Measurements from ENCODE around the gene LIX1. TPM values are rescaled to one million over a fixed set of nuclear protein-coding genes. Genes with fewer than 3 reads are reported as not detected.

Gene LIX1
- total and polyA plus RNA-seq, 4 donors: not detected

DNA sequence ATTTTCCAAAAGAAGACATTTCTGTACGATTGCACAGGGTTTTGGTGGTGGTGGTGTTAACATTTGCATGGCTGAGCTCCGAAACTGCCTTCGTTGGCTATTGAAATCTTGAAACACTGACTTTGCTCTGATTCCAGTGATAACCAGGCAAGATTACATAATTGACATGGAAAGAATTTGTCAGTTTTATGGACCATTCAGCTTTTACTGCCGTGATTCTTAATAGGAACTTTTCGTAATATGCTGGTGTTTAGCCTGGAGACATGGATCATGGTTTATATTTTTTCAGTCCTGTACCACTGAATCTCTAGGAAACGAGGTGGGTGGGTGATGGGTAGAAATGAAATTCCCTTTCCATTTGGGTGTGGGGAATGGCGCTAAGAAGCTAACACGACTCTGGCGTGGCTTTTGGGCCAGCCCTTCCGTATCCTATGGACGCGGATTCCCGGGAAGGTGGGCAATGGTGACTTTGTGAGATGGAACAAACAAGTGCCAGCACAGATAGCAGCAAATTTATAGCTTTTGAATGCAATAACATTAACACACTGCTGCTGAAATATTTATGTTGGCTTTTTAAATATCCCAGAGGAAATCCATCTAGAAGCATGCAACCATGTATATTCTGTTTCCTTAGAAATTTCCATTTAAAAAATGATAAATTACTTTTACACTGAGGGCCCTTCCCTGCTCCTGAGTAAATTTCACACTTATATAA lies 36.8 kb downstream of the LIX1 start:
- Histone ChIP-seq H3K9me3 (ENCODE audit: control insufficient read depth, low read length) (no peaks in the 10 kb centered on the region), H3K4me1 (ENCODE audit: control insufficient read depth in 1 of 2, insufficient read depth in 2 of 2, low read length in 2 of 2) (peaks cover 0 to 2% of the 10 kb centered on the region in 2 donors), H3K27me3 (ENCODE audit: control insufficient read depth in 1 of 2, insufficient read depth in 2 of 2, low read length in 1 of 2) (no peaks in the 10 kb centered on the region), H3K4me3 (ENCODE audit: low read length in 2 of 2) (no peak overlapping the region), H3K27ac (ENCODE audit: low read depth in 1 of 2, low read length in 2 of 2) (no peak overlapping the region), H3K36me3 (ENCODE audit: control insufficient read depth in 1 of 2, insufficient read depth in 2 of 2, low read length in 1 of 2) (no peaks in the 10 kb centered on the region)
- 32 to 45% methylated on average over 13 of the region's 13 CpGs for WGBS, 2 donors
- DNase-seq (no peak), ATAC-seq (ENCODE audit: low FRiP score) (no peak)
- intact Hi-C loops (cut with DNase I): loop anchor here in 1 of 2 donors (10.0 kb wide), 1 partner anchor 619 kb away; no protein-coding TSS in a partner anchor

DNA sequence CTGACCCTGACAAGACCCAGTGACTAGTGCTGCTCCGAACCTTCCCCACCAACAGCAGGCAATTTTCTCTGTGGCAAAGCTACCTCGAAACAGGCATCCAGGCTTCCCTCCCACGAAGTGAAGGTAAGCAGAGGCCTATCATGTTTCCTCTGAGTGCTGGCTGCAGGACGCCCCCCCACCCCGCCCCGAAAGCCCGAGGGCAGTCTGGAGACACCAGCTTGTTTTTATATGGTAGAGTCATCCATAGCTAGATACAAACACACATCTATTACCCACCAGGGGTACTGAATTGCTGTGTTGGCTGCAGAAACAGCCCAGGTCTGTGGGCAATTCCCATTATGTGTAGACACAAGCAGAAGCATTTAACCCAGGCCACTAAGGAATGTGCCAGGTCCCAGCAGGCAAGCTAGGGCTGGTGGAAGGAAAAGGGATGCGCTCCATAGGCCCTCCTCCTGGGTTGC lies 40.4 kb downstream of the LIX1 start:
- Histone ChIP-seq H3K36me3 (ENCODE audit: control insufficient read depth in 1 of 2, insufficient read depth in 2 of 2, low read length in 1 of 2) (no peaks in the 10 kb centered on the region), H3K9me3 (ENCODE audit: control insufficient read depth, low read length) (no peaks in the 10 kb centered on the region), H3K4me1 (ENCODE audit: control insufficient read depth in 1 of 2, insufficient read depth in 2 of 2, low read length in 2 of 2) (peaks cover 0 to 2% of the 10 kb centered on the region in 2 donors), H3K27ac (ENCODE audit: low read depth in 1 of 2, low read length in 2 of 2) (no peak overlapping the region), H3K4me3 (ENCODE audit: low read length in 2 of 2) (no peak overlapping the region), H3K27me3 (ENCODE audit: control insufficient read depth in 1 of 2, insufficient read depth in 2 of 2, low read length in 1 of 2) (no peaks in the 10 kb centered on the region)
- ATAC-seq (ENCODE audit: low FRiP score): no peak
- DNase-seq: no peak
- WGBS, 2 donors: 75 to 80% methylated on average over 8 of the region's 8 CpGs
- intact Hi-C loops (cut with DNase I): loop anchor here in 1 of 2 donors (10.0 kb wide), 1 partner anchor 623 kb away; no protein-coding TSS in a partner anchor

DNA sequence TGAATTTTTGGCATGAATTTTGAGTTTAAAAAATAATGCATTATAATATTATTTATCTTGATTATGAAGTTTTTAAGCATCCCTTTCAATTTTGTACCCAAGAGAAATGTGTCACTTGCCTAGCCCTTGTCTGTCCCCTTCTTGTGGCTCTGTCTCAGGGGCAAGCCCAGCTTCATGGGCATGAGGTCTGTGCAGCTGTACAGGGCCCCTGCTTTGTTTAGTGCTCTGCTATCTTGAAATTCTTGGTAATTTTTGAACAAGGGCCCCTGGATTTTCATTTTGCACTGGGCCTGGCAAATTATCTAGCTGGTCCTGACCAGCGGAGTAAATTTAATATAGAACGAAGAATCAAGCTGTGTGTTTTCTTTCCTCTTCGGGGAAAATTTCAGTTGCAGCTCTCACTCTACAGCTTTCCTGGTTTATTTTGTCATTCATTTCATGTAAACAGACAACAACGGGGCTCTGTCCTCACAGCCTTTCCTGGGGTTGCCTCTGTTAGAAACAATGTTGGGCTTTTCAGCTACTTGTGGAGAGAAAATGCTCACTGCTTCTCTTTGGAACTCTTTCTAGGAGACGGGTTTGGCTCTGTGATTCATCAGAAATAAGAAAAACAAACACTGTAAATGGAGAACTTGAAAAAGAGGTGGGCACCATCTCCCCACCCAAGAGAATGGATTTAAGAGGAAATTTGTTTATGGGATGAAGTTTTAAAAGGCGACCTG lies 41.1 kb downstream of the LIX1 start:
- no peak for ATAC-seq (ENCODE audit: low FRiP score)

DNA sequence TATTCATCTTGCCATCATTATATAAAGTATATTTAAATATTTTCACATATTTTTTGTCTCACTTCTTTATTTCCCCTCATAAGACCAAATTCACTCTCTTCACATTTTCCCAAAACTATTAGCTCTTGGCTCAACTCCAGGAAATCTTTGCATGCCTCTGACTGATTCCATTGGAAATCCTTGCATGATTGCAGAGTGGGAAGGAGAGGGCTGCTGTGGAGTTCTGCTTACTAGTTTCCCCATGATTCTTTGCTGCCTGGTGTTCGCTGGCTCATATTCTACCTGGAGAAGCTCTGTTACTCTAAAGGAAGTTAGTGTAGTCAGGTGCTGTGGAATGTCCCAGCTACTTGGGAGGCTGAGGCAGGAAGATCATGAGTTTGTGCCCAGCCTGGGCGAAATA lies 41.9 kb downstream of the LIX1 start:
- H3K36me3 ChIP-seq (ENCODE audit: control insufficient read depth in 1 of 2, insufficient read depth in 2 of 2, low read length in 1 of 2): no peaks in the 10 kb centered on the region
- intact Hi-C loops (cut with DNase I): loop anchor here in 1 of 2 donors (10.0 kb wide), 1 partner anchor 624 kb away; no protein-coding TSS in a partner anchor
- DNase-seq: no peak
- no peak overlapping the region for H3K27ac ChIP-seq (ENCODE audit: low read depth in 1 of 2, low read length in 2 of 2)
- no peak overlapping the region for H3K4me3 ChIP-seq (ENCODE audit: low read length in 2 of 2)
- H3K9me3 ChIP-seq (ENCODE audit: control insufficient read depth, low read length): no peaks in the 10 kb centered on the region
- H3K4me1 ChIP-seq (ENCODE audit: control insufficient read depth in 1 of 2, insufficient read depth in 2 of 2, low read length in 2 of 2): peaks cover 0 to 2% of the 10 kb centered on the region in 2 donors
- no peak for ATAC-seq (ENCODE audit: low FRiP score)
- H3K27me3 ChIP-seq (ENCODE audit: control insufficient read depth in 1 of 2, insufficient read depth in 2 of 2, low read length in 1 of 2): no peaks in the 10 kb centered on the region
- 75 to 83% methylated on average over 2 of the region's 2 CpGs for WGBS, 2 donors

More for the DNA sequence above, 41.1 kb downstream of the LIX1 start:
- Histone ChIP-seq H3K9me3 (ENCODE audit: control insufficient read depth, low read length) (no peaks in the 10 kb centered on the region), H3K4me3 (ENCODE audit: low read length in 2 of 2) (no peak overlapping the region), H3K36me3 (ENCODE audit: control insufficient read depth in 1 of 2, insufficient read depth in 2 of 2, low read length in 1 of 2) (no peaks in the 10 kb centered on the region), H3K4me1 (ENCODE audit: control insufficient read depth in 1 of 2, insufficient read depth in 2 of 2, low read length in 2 of 2) (peaks cover 0 to 2% of the 10 kb centered on the region in 2 donors), H3K27me3 (ENCODE audit: control insufficient read depth in 1 of 2, insufficient read depth in 2 of 2, low read length in 1 of 2) (no peaks in the 10 kb centered on the region), H3K27ac (ENCODE audit: low read depth in 1 of 2, low read length in 2 of 2) (no peak overlapping the region)
- intact Hi-C loops (cut with DNase I): loop anchor here in 1 of 2 donors (10.0 kb wide), 1 partner anchor 623 kb away; no protein-coding TSS in a partner anchor
- WGBS, 2 donors: 65 to 67% methylated on average over 6 of the region's 6 CpGs
- DNase-seq: no peak

DNA sequence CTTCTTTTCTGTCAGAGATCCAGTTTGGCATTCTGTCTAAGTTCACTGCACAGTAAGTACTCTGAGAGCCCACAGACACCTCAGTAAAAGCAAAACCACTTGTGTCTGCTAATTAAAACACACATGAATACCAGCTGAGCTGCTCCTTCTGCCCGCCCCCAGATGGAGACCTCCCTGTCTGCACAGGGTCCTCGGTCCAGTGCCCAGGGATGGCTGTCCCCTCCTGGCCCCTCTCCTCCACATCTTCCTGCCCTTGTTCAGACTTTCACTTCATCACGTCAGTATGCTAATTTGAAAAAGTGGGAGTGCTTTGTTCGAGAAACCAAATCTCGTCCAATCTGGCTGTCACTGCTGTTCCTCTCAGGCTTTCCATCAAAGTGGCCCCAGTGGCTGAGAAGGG lies 43.5 kb downstream of the LIX1 start:
- Histone ChIP-seq H3K9me3 (ENCODE audit: control insufficient read depth, low read length) (no peaks in the 10 kb centered on the region), H3K4me1 (ENCODE audit: control insufficient read depth in 1 of 2, insufficient read depth in 2 of 2, low read length in 2 of 2) (peaks cover 0 to 2% of the 10 kb centered on the region in 2 donors), H3K4me3 (ENCODE audit: low read length in 2 of 2) (no peak overlapping the region), H3K36me3 (ENCODE audit: control insufficient read depth in 1 of 2, insufficient read depth in 2 of 2, low read length in 1 of 2) (no peaks in the 10 kb centered on the region), H3K27ac (ENCODE audit: low read depth in 1 of 2, low read length in 2 of 2) (no peak overlapping the region), H3K27me3 (ENCODE audit: control insufficient read depth in 1 of 2, insufficient read depth in 2 of 2, low read length in 1 of 2) (no peaks in the 10 kb centered on the region)
- intact Hi-C loops (cut with DNase I): no loop called here
- DNase-seq (no peak), ATAC-seq (ENCODE audit: low FRiP score) (no peak)
- 23 to 24% methylated on average over 5 of the region's 5 CpGs for WGBS, 2 donors

DNA sequence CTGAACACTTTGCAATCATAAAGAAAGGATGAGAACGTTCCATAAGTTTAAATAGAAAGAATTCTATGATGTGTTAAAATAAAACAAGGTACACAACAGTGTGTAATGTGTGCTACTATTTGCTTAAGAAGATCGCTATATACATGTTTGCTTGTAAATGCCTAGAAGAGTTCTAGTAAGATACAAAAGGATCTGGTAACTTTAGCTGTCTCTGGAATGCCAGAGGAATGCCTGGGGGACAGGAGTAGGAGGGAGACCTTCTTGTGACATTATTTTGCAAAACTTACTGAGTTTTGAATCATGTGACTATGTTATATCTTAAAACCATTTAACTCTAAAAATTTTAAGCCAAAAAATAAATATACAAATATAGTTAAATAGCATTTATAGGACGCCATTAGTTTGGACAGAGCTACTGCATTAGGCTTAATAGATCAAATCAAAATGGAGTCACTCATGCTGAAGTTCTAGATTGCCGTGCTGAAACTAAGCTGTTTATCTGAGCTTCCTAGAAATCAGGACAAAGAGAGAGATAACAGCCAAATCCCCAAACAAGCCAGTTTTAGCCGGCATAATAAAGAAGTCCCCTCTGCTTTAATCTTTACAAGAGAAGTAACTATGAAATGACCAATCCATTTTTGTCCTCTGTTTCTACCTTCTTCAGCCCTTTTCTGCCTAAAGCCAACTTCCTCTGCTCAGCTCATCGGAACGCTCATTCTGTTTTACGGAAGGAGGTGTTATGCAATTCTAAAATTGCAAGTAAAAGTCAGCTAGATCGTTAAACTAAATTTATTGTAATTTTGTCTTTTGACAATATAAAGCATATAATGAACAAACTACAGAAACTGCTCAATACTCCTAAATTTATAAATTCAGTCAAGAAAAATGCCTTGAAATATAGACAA lies 44.8 kb downstream of the LIX1 start:
- 83 to 86% methylated on average over 9 of the region's 9 CpGs for WGBS, 2 donors
- intact Hi-C loops (cut with DNase I): no loop called here
- ATAC-seq (ENCODE audit: low FRiP score) (no peak), DNase-seq (no peak)
- Histone ChIP-seq H3K4me3 (ENCODE audit: low read length in 2 of 2) (no peak overlapping the region), H3K36me3 (ENCODE audit: control insufficient read depth in 1 of 2, insufficient read depth in 2 of 2, low read length in 1 of 2) (no peaks in the 10 kb centered on the region), H3K27me3 (ENCODE audit: control insufficient read depth in 1 of 2, insufficient read depth in 2 of 2, low read length in 1 of 2) (no peaks in the 10 kb centered on the region), H3K9me3 (ENCODE audit: control insufficient read depth, low read length) (no peaks in the 10 kb centered on the region), H3K4me1 (ENCODE audit: control insufficient read depth in 1 of 2, insufficient read depth in 2 of 2, low read length in 2 of 2) (peaks cover 0 to 2% of the 10 kb centered on the region in 2 donors), H3K27ac (ENCODE audit: low read depth in 1 of 2, low read length in 2 of 2) (no peak overlapping the region)

DNA sequence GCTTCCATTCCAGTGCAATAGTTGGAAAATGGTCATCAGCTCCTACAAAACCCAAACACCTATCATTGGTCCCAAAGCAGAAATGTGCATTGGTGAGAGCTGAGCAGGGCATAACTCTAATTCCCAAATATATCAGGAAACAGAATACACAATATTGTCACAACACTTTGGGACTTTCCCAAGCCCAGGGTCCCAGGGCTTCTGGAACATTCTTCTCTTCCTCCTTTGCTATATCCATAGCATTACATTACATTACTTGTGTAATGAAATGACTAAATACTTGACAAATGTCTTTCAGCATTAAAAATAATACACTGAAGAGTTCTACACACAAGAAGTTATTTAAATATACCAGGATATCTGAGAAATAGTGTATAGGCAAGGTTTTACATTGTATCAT lies 45.6 kb downstream of the LIX1 start:
- no peak for ATAC-seq (ENCODE audit: low FRiP score)
- no peak for DNase-seq
- no peaks in the 10 kb centered on the region for H3K9me3 ChIP-seq (ENCODE audit: control insufficient read depth, low read length)
- H3K27me3 ChIP-seq (ENCODE audit: control insufficient read depth in 1 of 2, insufficient read depth in 2 of 2, low read length in 1 of 2): no peaks in the 10 kb centered on the region
- intact Hi-C loops (cut with DNase I): no loop called here
- H3K36me3 ChIP-seq (ENCODE audit: control insufficient read depth in 1 of 2, insufficient read depth in 2 of 2, low read length in 1 of 2): no peaks in the 10 kb centered on the region
- no peak overlapping the region for H3K4me3 ChIP-seq (ENCODE audit: low read length in 2 of 2)
- H3K4me1 ChIP-seq (ENCODE audit: control insufficient read depth in 1 of 2, insufficient read depth in 2 of 2, low read length in 2 of 2): peaks cover 0 to 2% of the 10 kb centered on the region in 2 donors
- H3K27ac ChIP-seq (ENCODE audit: low read depth in 1 of 2, low read length in 2 of 2): no peak overlapping the region

DNA sequence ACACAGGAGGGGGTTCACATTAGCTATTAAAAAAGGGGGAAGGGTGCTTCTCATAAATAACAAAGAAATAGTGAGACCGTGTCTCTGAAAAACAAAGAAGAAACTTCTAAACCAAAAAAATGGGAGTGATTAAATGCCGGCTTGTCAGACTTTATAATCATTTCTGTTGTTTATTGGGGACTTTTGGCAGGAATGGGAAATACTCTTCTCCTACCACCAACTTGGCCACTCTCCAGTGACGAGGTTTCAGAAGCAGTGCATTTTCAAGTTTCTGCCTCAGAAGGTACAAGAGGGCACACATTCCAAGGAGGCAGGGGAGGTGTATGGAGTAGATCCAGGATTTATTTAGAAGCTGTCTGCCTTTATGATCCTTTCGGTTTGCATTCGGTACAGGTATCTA lies 46.2 kb downstream of the LIX1 start:
- H3K4me3 ChIP-seq (ENCODE audit: low read length in 2 of 2): no peak overlapping the region
- H3K4me1 ChIP-seq (ENCODE audit: control insufficient read depth in 1 of 2, insufficient read depth in 2 of 2, low read length in 2 of 2): peaks cover 0 to 1% of the 10 kb centered on the region in 2 donors
- intact Hi-C loops (cut with DNase I): no loop called here
- H3K27ac ChIP-seq (ENCODE audit: low read depth in 1 of 2, low read length in 2 of 2): no peak overlapping the region
- no peaks in the 10 kb centered on the region for H3K9me3 ChIP-seq (ENCODE audit: control insufficient read depth, low read length)
- no peaks in the 10 kb centered on the region for H3K27me3 ChIP-seq (ENCODE audit: control insufficient read depth in 1 of 2, insufficient read depth in 2 of 2, low read length in 1 of 2)
- H3K36me3 ChIP-seq (ENCODE audit: control insufficient read depth in 1 of 2, insufficient read depth in 2 of 2, low read length in 1 of 2): no peaks in the 10 kb centered on the region
- 34 to 46% methylated on average over 5 of the region's 5 CpGs for WGBS, 2 donors
- ATAC-seq (ENCODE audit: low FRiP score) (no peak), DNase-seq (no peak)

All from aorta (tissue), 5 donors.